ENCODE measurements around the gene YPEL3.

The YPEL3 gene

GRCh38 chr16:30088832-30089624 lies 7.0 kb downstream of the YPEL3 start:
- peaks cover 18% of the 10 kb centered on the region for H3K36me3 Mint-ChIP-seq (ENCODE audit: low read depth)
- H3K4me1 Mint-ChIP-seq (ENCODE audit: low read depth), result peaks cover 32% of the 10 kb centered on the region
- H3K27me3 Mint-ChIP-seq (ENCODE audit: low read depth), result no peaks in the 10 kb centered on the region
- H3K9me3 Mint-ChIP-seq, result no peaks in the 10 kb centered on the region
- H3K4me3 Mint-ChIP-seq, result no peak overlapping the region
- H3K27ac Mint-ChIP-seq, result peak overlapping the region; percentile 77

- H3K9me3 Mint-ChIP-seq, result no peaks in the 10 kb centered on the region
- peaks cover 32% of the 10 kb centered on the region for H3K4me1 Mint-ChIP-seq (ENCODE audit: low read depth)
- no peak overlapping the region for H3K4me3 Mint-ChIP-seq
- H3K27ac Mint-ChIP-seq, result no peak overlapping the region
- no peaks in the 10 kb centered on the region for H3K27me3 Mint-ChIP-seq (ENCODE audit: low read depth)
- H3K36me3 Mint-ChIP-seq (ENCODE audit: low read depth), result peaks cover 19% of the 10 kb centered on the region
Observed at GRCh38 chr16:30088237-30088831, 7.7 kb downstream of the YPEL3 start.

DNA sequence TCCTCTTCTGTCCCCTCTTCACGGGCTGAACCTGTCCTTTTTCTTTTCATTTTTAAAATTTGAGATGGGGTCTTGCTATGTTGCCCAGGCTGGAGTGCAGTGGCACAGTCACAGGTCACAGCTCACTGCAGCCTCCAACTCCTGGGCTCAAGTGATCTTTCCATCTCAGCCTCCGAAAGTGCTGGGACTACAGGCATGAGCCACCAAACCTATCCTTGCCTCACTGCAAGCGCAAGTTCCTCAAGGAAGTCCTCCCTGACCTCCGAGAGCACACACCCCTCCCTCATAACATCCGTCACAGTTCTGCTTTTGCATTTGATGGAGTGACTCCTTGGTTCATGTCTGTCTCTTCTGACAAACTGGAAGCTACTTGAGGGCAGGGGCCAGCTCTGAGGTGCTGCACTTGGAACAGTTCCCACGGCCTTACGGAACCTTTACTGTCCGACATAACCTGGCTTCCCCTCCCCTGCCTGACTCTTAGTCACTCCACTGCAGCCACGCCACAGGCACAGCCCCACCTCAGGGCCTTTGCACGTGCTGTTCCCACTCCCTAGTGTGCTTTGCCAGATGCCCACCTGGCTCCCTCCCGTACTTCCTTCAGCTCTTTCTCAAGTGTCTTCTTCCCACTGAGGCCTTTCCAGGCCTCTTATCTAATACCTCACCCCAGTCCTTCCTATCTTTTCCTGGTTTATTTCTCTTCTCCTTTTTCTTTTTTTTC lies 8.7 kb downstream of the YPEL3 start:
- Mint-ChIP-seq H3K9me3 (no peaks in the 10 kb centered on the region), H3K27me3 (ENCODE audit: low read depth) (no peaks in the 10 kb centered on the region), H3K27ac (peak overlapping the region; percentile 46), H3K4me1 (ENCODE audit: low read depth) (peaks cover 26% of the 10 kb centered on the region), H3K36me3 (ENCODE audit: low read depth) (peaks cover 25% of the 10 kb centered on the region), H3K4me3 (no peak overlapping the region)

DNA sequence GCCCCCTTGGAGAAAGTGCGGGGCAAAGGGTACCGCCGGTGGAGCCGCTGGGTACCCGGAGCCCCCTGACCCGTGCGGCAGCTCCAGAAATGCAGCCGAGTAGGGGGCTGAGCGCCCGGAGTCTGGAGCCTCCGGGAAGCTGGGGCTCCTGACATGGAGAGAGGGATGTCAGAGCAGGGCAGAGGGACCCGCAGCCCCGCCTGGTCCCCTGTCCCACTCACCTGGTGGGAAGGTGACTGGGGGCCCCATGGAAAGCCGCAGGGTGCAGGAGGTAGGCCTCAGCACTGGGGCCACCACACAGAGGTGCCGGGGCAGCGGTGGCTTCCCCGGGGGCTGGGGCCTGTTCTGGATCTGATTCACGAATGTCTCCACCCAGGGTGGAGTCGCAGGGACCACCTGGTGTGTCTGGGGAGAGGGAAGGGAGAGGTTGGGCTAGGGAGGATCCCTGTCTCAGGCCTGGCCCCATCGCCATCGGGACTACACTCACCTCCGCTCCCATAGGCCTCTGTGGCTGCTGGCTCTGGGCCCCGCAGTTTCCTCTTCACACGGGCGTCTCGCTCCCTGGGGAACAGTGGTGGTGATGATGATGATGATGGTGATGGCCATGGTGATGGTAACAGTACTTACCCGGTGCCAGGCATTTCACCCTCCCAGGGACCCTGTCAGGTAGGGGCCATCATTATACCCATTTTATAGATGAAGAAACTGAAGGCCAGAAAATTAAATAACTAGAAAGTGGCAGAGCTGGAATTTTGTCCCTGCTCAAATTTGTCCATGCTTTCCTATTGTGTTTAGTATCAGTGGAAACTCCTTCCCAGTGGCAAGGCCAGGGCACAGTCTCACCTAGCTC lies 9.5 kb downstream of the YPEL3 start:
- H3K27me3 Mint-ChIP-seq (ENCODE audit: low read depth), result no peaks in the 10 kb centered on the region
- H3K4me3 Mint-ChIP-seq, result no peak overlapping the region
- no peaks in the 10 kb centered on the region for H3K9me3 Mint-ChIP-seq
- H3K4me1 Mint-ChIP-seq (ENCODE audit: low read depth), result peaks cover 23% of the 10 kb centered on the region
- peaks cover 30% of the 10 kb centered on the region for H3K36me3 Mint-ChIP-seq (ENCODE audit: low read depth)
- no peak overlapping the region for H3K27ac Mint-ChIP-seq

DNA sequence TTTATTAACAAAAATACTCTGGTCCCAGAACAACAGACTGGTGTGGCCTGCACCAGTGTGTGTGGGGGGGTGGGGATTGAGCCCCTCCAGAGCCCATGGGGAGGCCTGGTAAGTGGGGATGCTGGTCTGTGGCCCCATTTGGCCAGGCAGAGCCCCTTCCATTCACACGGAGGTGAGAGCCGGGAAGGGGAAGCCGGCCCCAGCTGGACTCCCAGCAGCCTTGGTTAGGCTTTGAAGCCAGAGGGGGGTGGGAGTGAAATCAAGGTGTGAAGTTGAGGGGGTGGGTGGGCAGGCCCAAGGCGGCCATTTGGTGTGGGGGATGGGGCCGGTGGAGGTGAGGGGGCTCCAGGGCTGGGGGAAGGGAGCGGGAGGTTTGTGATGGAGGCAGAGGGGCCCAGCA lies 10.2 kb downstream of the YPEL3 start:
- Mint-ChIP-seq H3K4me3 (no peak overlapping the region), H3K27me3 (ENCODE audit: low read depth) (no peaks in the 10 kb centered on the region), H3K36me3 (ENCODE audit: low read depth) (peaks cover 31% of the 10 kb centered on the region)

DNA sequence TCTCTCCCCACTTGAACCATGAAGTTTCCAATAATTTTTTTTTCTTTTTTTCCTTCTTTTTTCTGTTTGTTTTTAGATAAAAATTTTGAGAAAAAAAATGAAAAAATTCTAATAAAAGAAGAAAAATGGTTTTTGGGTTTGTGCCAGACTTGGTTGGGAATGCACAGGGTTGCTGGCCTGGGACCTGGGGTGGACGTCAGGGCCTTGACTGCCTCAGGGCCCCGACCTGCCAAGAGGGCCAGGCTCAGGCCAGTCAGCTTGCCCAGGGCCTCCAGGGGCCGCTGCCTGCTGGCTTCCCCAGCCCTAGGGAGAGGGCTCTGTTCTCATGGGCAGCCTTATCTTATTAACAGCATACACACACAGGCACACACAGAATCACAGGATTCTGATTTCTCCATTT lies 10.8 kb downstream of the YPEL3 start:
- Mint-ChIP-seq H3K9me3 (no peaks in the 10 kb centered on the region), H3K36me3 (ENCODE audit: low read depth) (peaks cover 33% of the 10 kb centered on the region), H3K27me3 (ENCODE audit: low read depth) (no peaks in the 10 kb centered on the region), H3K27ac (no peak overlapping the region), H3K4me3 (no peak overlapping the region), H3K4me1 (ENCODE audit: low read depth) (peaks cover 20% of the 10 kb centered on the region)

More for the DNA sequence above, 10.2 kb downstream of the YPEL3 start:
- no peaks in the 10 kb centered on the region for H3K9me3 Mint-ChIP-seq
- H3K4me1 Mint-ChIP-seq (ENCODE audit: low read depth), result peaks cover 23% of the 10 kb centered on the region
- no peak overlapping the region for H3K27ac Mint-ChIP-seq

- H3K27ac Mint-ChIP-seq, result no peak overlapping the region
- no peak overlapping the region for H3K4me3 Mint-ChIP-seq
- peaks cover 34% of the 10 kb centered on the region for H3K36me3 Mint-ChIP-seq (ENCODE audit: low read depth)
- peaks cover 15% of the 10 kb centered on the region for H3K4me1 Mint-ChIP-seq (ENCODE audit: low read depth)
- no peaks in the 10 kb centered on the region for H3K9me3 Mint-ChIP-seq
- H3K27me3 Mint-ChIP-seq (ENCODE audit: low read depth), result no peaks in the 10 kb centered on the region
Observed at GRCh38 chr16:30084816-30085159, 11.2 kb downstream of the YPEL3 start.

DNA sequence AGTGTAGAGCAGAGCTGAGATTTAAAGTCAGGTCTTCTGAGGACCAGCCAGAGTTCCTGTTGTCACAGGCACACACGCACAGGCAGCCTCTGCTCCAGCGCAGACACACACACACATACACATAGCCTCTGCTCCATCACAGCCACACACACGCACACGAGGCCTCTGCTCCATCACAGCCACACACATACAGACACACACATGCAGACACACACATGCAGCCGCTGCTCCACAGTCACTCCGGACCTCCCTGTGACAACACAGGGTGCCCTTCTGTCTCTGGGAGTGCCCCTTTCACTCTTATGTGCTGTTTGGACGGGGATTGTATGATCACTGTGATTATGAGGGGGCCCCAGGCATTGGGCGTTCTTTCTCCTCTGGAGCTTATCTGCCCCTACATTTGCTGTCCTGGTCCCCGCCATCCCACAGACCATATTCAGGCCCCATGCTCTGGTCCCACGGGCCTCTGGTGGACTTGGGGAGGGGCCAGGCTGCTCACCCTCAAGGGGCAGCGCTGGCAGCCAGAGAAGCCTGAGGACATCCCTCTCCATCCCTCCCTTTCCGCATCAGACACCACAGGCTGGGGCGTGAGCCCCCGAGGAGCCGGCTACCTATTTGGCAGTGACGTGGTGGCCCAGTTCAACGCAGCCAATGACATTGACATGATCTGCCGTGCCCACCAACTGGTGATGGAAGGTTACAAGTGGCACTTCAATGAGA lies 11.8 kb downstream of the YPEL3 start:
- Mint-ChIP-seq H3K27ac (no peak overlapping the region), H3K4me1 (ENCODE audit: low read depth) (peaks cover 17% of the 10 kb centered on the region), H3K36me3 (ENCODE audit: low read depth) (peaks cover 40% of the 10 kb centered on the region), H3K27me3 (ENCODE audit: low read depth) (no peaks in the 10 kb centered on the region), H3K4me3 (no peak overlapping the region), H3K9me3 (no peaks in the 10 kb centered on the region)

DNA sequence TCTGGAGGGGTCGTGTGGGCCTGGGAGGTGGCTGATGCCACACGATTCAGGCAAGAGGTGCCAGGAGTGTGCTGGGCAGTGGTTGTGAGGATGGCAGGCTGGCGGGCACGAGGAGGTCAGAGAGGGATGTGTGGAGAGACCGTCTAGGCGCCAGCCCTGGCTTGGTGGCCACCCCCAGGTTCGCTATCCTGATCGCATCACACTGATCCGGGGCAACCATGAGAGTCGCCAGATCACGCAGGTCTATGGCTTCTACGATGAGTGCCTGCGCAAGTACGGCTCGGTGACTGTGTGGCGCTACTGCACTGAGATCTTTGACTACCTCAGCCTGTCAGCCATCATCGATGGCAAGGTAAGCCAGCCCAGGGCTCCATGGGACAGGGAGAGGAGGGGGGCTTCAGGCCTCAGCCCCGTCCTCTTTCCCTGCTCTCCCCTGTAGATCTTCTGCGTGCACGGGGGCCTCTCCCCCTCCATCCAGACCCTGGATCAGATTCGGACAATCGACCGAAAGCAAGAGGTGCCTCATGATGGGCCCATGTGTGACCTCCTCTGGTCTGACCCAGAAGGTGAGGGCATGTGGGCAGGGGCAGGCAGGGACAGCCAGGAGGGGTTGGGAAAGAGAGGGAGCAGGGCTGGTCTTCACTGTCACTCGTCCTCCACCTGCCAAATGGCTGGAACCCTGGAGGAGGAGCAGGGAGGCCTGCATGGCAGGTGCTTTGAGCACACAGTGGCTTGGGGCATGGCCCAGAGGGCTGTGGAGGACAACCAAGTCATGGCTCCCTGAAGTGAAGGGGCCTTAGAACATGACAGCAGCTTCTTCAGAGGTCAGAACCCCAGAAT lies 12.6 kb downstream of the YPEL3 start:
- no peaks in the 10 kb centered on the region for H3K27me3 Mint-ChIP-seq (ENCODE audit: low read depth)
- H3K27ac Mint-ChIP-seq, result no peak overlapping the region
- H3K9me3 Mint-ChIP-seq, result no peaks in the 10 kb centered on the region
- peaks cover 14% of the 10 kb centered on the region for H3K4me1 Mint-ChIP-seq (ENCODE audit: low read depth)
- peaks cover 43% of the 10 kb centered on the region for H3K36me3 Mint-ChIP-seq (ENCODE audit: low read depth)
- no peak overlapping the region for H3K4me3 Mint-ChIP-seq

DNA sequence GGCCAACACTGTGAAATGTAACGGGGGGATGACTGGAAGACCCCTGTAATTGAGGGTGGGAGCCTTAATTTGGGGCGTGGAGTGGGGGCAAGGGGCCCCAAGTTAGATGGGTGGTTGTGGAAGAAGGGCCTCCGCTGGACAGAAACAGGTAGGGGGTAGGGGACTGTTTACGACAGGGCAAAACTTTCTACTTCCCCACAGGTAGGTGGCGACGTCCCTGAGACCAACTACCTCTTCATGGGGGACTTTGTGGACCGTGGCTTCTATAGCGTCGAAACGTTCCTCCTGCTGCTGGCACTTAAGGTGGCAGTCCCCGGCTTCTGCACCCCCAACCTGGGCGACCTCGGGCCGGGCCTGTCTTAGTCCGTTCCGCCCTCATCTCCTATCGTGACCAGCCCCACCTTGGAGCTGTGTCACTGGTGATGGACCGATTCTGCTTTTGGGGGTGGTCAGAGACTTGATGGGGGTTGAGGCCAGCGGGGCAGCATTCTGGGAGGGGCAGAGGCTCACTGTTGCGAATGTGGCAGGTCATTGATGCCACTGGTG lies 13.4 kb downstream of the YPEL3 start:
- Mint-ChIP-seq H3K27me3 (ENCODE audit: low read depth) (no peaks in the 10 kb centered on the region), H3K9me3 (no peaks in the 10 kb centered on the region), H3K4me3 (no peak overlapping the region), H3K4me1 (ENCODE audit: low read depth) (peaks cover 18% of the 10 kb centered on the region), H3K36me3 (ENCODE audit: low read depth) (peaks cover 47% of the 10 kb centered on the region), H3K27ac (no peak overlapping the region)

DNA sequence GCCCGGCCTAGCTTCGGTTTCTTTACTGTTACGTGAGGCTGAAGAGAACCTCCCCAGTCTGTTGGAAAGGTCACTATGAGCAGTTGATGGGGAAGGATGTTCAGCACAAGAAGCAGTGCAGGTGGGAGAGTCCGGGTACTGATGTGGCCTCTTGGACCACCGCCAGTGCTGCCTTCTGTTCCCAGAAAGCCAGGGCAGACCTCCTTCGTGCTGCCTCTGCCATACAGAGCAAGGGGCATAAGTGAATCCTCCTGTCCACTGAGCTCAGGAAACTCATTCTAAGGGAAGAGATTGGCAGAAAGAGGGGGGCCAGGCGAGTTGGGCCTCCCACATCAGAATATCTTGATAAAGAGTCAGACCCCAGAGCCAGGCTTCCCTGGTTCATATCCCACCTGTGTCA lies 16.5 kb downstream of the YPEL3 start:
- Mint-ChIP-seq H3K4me1 (ENCODE audit: low read depth) (peaks cover 35% of the 10 kb centered on the region), H3K9me3 (no peaks in the 10 kb centered on the region), H3K4me3 (no peak overlapping the region), H3K36me3 (ENCODE audit: low read depth) (peaks cover 47% of the 10 kb centered on the region), H3K27ac (no peak overlapping the region), H3K27me3 (ENCODE audit: low read depth) (no peaks in the 10 kb centered on the region)

DNA sequence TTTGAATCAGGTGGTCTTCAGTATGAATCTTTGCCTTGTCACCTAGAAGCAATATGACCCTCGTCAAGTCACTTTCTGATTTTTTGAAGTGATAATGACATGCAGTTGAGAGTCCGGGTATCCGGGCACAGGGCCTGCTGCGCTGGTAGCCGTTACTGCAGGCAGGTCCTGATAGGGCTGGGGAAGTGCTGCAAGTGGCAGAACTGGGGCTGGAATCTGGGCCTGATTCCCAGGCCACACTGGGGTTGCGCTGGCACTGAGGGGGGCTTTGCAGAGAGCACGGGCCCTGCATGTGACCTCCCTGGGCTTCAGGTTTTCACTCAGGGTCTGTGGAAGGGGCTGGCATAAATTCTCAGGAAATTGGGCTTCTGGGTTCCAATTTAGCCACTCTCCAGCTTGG lies 17.3 kb downstream of the YPEL3 start:
- H3K27me3 Mint-ChIP-seq (ENCODE audit: low read depth), result no peaks in the 10 kb centered on the region
- peaks cover 34% of the 10 kb centered on the region for H3K4me1 Mint-ChIP-seq (ENCODE audit: low read depth)
- peaks cover 49% of the 10 kb centered on the region for H3K36me3 Mint-ChIP-seq (ENCODE audit: low read depth)
- no peak overlapping the region for H3K4me3 Mint-ChIP-seq
- no peaks in the 10 kb centered on the region for H3K9me3 Mint-ChIP-seq
- H3K27ac Mint-ChIP-seq, result no peak overlapping the region

DNA sequence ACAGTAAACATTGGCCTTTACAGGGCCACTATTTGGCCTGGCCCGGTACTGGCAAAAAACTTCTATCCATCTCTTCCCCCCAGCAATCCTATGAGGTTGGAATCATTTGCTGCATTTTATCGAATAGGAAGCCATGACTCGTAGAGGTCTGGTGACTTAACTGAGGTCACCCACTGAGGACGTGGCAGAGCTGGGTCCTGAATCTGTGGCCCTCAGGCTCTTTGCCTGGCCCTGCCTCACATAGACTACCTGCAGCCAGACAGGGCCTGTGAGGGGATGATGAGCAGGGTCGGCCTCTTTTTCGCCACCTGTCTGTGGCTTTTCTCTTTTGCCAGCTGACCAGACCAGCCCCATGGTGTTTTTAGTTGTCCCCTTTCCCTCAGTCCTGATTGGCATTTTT lies 18.4 kb downstream of the YPEL3 start:
- Mint-ChIP-seq H3K4me3 (peak overlapping the region; percentile 49), H3K27me3 (ENCODE audit: low read depth) (no peaks in the 10 kb centered on the region), H3K27ac (peak overlapping the region; percentile 52), H3K4me1 (ENCODE audit: low read depth) (peaks cover 34% of the 10 kb centered on the region), H3K9me3 (no peaks in the 10 kb centered on the region), H3K36me3 (ENCODE audit: low read depth) (peaks cover 41% of the 10 kb centered on the region)

Data from T-helper 1 cell treated with Interleukin-12 subunit alpha and Interleukin-12 subunit beta and Interleukin-4 antibody, amounts not matched to agents 30 μg/mL and 1 μg/mL, for 36 hours (primary cell).